SHP77 treated with DMSO at 0.1 percent for 48 hours (cell line): Measurements from ENCODE around the gene MAP3K21.

Experiments
- DNase-seq: peaks from one replicate; lab custom pipeline; 2025; lab: John Stamatoyannopoulos, UW

The MAP3K21 gene

DNA sequence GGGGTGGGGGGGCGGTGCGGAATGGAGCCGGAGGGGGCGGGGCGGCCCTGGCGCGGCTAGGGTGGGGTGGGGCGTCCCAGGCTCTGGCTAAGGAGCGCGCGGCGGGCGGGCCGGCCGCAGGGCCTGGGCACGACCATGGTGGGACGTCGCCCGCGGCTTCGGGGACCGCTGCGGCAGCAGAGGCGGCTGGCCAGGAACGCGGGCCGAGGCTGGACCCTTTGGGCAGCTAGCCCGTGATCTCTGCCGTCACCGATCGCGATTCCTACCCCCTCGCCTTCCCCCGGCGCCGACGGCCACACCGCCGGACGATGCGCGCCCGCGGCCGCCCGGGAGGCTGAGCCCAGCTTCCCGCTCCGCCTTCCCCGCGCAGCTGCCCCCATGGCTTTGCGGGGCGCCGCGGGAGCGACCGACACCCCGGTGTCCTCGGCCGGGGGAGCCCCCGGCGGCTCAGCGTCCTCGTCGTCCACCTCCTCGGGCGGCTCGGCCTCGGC, at the start of gene MAP3K21:
Gene MAP3K21, plus strand, starts transcription at position 74 of the 491 bp plus-strand sequence. Its CDS starts 305 bp downstream, at position 379.
- DNase-seq = no peak

DNA sequence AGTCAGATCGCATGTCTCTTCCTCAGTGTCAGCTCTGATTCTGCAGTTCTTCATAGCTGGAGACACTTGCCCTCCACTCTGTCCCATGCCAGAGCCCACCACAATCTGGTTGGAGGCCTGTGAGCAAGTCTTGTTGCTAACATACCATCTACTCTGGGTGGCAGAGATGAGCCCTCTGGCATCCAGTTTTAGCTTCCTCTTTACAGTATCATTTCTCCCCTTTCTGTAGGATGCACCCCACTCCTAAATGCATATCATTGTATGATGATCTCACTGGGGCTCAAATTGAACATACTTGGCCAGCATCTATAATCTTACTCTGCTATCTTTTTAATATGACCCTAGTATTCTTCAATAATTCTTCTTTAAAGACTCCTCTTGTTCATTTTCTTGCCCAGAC, 48.9 kb upstream of the MAP3K21 start:
- no peak for DNase-seq

DNA sequence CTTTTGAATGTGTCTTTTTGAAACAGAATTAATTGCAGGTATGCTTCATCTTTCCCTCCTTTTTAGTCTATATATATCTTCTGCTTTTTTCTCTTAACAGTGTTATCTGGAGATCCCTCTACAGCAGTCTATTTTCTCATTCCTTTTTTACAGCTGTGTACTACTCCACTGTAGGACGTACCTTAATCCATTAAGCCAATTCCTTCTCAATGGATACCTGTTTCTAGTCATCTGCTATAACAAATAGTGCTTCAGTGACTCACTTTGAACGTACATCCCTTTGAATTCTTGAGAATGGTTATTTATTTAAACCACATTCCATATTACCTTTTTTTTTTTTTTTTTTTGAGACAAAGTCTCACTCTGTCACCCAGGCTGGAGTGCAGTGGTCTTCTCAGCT, 47.6 kb upstream of the MAP3K21 start:
- DNase-seq = no peak

DNA sequence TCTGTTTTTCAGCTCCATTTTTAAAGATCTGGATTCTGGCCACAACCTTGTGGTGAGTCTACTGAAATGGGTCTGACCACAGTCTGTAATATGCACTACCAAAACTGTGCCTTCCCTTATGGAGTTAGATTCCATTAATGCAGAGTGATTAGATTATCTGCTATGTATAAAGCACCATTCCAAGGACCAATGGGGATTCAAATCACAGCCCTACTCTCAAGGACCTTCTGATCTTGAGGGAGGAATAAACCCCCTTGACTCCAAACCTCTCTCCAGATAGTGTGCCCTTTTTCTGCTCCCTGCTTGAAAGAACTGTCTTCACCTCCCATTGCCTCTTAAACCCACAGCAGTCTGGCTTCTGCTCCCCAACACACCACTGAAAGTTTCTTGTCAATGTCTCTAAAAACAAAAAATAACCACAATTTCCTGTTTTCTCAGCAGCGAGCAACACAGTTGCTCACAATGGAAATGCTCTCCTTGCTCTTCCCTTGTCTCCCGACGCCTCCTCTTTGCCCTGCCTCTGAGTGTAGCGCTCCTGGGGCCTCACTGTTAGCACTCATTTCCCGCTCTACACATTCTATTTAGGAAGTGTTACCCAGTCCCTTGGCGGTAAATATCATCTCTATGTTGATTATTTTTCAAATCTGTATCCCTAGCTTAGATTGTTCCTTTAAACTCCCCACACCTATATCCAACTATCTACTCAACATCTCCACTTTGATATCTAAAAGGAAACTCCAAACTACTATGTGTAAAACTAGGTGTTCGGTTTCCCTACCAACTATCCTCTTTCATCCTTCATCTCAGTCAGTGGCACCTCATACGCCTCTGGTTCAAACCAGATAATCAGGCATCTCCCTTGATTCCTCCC, 45.6 kb upstream of the MAP3K21 start:
- no peak for DNase-seq

DNA sequence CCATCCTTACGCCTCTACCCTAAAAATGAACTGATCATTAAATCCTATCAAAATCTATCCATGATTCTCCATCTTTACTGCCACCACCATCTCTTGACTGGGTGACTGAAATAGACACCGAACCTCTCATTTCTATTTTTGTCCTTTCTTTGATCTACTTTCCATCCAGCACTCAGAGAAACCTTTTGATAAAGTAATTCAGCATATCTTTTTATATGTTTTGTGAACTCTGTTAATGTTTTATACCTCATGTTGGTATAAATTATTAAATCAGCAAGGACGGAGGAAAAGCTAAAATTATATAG, 45.0 kb upstream of the MAP3K21 start:
- no peak for DNase-seq

DNA sequence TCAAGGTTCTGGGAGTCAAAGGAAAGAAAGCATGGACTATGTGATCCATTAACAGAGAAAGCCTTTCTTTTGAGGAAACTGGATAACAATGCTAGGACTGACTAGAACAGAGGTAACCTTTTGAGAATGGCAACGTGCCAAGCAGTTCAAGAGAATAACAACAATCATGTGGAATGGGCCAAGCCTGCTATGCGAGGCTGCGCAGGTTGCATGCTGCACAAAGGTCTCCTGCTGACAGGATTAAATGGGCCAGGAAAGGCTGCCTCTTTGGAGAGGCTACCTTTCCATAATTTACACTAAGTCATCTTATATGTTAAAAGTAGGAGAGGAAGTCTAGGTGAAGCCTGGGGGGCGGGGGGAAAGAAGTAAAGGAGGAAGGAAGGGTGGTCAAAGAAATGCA, 37.8 kb upstream of the MAP3K21 start:
- no peak for DNase-seq

DNA sequence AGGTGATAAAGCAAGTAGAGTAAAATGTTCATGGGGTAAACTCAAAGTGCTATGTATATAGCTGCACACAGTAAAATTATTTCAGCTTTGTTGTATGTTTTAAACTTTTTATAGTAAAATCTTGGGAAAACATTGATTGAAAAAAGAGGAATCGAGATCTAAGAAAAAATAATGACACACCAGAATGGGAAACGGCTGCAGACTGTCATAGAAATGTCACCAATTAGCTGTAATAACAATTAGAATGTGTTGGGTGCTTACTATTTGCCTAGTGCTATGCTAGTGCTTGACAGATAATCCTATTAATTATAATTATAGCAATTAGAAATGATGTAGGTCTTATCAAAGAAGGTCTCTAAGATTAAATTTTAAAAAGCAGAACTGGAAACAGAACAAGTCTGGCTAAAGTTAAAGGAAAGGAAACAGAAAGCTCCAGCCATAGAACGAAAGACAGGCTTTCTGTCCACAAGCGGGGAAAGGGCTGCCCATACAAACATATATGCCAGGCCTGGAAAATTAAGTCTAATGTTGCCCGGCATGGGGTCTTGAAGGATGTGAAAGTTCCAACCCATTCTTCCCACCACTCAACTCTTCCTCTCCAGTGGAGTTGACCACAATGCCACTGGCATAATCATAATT, 37.0 kb upstream of the MAP3K21 start:
- no peak for DNase-seq

DNA sequence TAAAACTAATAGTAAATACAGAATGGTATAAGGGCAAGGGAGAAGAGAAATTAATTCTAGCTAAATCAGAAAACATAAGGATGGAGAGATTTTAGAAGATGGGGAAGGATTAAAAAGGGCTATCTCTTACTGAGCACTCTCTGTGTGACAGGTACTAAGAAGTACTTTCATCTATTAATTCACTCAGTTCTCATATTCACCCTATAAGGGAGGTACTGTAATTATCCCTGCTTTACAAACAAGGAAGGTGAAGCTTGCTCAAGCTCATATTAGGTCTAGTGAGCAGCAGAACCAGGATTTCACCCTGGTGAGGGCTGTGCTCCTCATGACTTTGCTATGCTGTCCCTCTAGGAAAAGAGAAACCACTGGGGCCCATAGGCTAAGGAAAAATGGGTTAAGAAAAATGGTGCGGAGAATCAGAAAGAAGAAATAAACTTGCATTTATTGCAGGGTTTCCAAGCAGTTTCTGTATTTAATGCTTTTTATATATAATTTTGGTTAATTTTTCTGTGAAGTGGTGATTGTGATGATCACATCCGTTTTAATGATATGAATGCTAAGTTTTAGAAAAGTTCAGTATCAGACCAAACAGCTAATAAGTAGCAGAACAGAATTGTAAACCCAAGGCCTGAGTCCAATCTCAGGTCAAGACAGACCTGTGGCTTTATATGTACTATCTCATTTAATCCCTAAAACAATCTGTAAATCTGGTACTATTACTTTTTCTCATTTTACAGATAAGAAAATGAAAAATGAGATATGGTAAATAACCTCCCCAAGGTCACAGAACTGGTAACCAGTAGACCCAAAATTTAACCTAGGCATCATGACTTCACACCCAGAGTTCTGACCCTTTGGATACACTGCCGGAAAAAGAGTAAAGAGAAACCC, 33.7 kb upstream of the MAP3K21 start:
- no peak for DNase-seq

DNA sequence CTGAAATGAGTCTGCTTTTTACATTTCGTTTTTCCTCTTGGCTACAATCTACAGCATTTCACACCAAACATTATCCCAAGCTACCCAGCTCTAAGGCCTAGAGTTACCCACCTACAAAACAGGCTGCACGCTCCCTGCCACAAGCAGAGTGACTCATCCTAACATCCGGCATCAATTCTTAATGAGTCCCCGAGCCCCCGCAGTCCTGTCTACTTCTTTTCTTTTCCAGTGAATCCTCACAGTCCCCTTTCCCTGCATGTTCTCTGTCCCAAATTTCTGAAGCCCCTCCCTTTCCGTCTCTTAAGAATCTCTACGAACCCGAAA, 32.6 kb upstream of the MAP3K21 start:
- no peak for DNase-seq

DNA sequence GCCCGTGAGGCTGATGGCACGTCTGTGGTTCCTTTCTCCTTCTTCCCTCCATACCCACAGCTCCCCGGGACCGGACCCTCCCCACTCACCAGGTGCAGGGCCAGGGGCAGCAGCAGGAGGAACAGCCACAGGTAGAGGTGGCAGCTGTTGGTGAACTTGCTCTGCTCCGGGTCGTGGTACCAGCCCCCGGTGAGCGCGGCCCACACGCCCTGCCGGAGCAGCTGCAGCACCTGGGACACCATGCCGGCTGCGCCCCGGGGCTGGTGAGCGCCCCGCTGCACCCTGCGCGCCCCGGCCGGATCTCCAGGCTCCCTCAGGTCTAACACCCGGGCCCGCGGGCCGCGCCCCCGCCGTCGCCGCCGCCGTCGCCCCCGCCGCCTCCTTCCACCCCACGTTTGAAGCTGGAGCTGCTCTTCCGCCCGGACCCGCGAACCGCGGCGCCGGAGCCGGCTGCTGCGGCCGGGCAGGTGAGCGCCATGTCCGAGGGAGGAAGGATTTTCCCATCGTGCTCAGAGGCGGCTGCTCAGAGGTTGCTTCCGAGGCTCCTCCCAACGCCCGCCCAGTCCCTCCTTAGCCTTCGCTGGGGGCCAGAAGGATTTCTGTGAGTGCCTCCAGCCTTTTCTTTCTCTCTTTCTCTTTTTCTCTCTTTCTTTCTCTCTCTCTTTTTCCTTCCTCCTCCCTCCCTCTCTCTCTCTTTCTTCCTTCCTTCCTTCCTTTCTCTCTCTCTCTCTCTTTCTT, 32.1 kb upstream of the MAP3K21 start, which contains the start of gene PCNX2:
Gene PCNX2, minus strand, starts transcription at position 489 of the 738 bp plus-strand sequence. Its CDS starts 247 bp downstream, at position 242.
- DNase-seq = peak; percentile 18

DNA sequence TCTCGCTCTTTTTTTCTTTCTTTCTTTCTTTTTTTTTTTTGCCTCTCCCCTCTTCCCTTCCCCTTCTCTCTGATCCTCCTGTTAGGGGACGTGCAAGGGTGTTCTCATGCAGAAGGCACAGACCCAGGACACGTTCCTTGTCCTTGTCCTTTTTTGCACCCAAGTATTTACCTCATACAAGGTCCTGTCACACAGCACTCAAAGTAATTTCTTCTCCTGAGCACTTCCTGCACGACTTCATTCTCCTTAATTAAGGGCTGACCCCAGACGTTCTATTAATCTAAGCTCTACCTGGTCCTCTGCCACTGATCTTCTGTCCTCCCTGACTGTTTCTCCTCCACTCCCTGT, 31.6 kb upstream of the MAP3K21 start:
- DNase-seq = no peak

DNA sequence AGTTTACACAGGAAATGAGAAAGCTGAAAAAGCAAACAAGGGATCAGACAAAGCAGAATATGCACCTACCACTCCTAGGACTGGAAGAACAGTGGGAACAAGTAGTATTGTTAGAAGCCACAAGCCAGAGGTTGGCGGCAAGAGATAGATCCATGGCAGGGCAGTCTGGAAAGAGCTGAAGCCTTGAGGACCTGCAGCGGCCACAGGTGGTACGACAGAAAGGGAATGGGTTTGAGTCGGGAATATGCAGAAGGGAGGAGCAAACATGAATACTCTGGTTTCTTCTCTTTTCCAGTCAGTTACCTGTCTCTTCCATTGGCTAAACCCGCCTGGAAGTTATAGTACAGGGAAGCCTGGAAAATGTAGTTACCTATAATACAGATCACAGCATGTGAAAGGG, 28.1 kb upstream of the MAP3K21 start:
- no peak for DNase-seq

DNA sequence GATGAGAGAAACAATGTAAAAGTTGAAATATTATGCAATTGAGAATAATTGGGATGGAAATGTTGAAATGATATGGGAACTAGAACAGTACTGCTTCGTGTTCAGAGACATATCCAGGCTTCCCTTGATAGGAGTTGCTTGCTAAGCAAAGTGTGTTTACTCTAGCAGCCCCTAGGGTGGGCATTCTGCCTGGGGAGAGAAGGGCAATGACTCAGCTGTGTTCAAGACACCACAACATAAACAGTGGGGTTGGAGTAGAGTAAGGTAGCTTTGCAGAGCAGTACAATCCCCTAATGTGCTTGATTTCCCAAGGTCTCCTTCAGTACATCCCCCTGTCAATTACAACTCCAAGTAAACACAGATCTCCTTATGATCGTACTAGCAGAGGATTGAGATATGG, 27.2 kb upstream of the MAP3K21 start:
- no peak for DNase-seq

DNA sequence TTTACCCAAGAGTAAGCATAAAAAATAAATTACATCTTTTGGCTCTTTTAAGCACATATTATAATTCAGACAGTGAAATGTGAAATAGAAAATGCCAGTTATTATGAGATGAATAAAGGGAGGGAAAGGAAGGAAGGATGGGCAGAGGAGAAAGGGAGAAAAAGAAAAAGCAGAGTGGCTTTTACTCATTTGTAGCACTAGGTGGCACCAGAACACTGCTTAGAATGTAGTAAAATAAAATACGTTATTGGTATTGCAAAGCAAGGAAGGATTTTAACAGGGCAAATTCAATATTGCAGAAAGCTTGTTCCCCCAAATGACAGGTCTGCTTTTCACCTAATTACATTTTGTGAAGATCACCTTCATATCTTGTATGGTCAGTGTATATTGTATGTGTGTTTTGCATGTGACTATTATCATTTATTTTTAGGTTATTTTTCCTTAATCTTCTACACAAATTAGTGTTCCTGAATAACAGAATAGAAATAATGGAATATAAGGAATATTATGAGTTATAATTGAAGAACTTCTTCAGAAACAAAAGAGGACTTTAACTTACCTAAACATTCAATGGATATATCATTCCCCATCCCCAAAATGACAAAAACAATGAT, 22.9 kb upstream of the MAP3K21 start:
- peak; percentile 44 for DNase-seq

DNA sequence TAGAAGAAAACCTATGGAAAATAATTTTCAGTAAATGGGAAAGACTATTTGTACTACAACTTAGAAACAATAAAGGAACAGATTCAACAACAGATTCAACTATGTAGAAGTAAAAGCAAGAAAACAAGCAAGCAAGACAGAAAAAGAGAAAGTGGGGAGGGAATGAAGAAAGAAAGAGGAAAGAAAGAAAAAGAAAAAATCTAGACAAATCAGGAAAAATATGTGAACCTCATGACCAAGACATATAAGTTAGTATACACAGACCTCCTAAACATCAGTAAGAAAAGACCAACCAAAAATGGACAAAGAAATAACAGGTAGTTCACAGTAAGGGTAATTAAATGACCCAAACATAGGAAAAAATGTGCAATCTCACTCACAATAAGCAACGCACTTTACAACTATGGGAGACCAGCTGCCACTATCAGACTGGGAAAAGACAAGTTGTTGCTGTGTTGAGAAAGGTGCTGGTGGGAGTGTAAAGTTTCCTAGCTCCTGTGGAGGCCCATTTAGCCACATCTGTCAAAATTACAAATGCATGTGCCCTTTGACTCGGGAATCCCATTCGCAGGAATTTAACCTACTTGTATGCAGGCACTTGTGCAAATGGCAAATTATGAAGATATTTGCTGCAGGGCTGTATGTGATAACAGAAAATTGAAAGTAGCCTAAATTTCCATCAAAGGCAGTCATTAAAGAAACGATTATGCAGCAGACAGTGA, 13.9 kb upstream of the MAP3K21 start:
- no peak for DNase-seq

DNA sequence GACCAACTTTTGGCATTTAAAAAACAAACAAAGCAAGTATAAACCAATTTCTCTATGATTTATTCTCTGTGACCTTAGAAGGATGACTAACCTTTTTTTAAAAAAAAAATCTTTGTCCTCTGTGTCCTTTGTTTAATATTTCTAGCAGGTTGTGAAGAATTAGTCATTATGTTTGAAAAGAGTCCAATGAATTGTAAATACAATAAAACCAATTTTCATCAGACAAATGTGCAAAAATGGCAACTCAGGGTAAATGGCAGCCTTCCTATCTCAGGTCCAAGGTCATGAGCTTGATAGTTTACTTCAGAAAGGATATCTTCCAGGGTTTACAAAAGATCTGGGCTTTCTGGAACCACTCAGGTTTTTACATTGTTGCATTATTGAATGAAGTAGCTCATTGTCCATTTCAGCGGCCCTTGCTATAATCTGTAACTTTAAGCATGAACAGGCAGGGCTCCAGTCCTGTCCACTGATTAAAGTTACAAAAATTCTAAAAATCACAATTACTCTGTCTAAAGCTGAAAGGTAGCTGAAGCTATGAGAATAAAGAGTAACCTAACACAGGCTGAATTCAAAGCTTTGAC, 11.7 kb upstream of the MAP3K21 start:
- DNase-seq = no peak

DNA sequence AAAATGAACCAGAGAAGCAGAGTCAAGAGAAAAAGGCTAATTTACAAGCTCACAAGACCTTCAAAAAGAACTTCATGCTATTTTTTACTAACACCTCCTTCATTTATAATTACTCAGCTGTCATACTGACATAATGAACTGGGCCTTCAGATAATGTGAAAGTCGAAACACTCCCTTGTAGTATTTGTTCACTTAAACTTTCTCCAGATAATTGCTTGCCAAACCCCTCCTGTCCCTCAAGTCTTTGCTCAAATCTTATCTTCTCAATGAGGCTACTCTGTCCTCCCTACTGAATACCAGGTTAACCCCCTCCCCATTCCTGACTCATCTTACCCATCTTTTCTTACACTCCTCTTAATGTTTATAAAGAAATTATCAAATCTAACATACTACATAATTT, 11.1 kb upstream of the MAP3K21 start:
- DNase-seq = no peak

DNA sequence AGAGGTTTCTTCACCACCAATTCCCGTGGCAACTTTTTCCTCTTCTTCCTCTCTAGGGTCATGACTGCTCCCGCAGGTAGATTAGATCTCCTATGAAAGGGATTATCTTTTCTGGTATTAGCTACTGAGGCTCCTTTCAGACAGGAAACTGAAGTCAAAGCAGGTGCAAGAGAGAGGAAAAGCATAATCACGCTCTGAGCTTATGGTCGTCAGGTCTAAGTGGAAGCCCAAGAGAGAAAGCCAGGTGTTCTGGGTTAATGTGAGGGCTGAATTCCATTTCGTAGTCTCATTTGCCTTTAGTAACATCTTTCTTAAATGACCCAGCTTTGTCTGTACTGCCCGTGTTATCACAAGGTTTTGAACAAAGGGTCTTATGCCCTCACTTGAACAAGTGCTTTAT, 8.3 kb upstream of the MAP3K21 start:
- DNase-seq = no peak

DNA sequence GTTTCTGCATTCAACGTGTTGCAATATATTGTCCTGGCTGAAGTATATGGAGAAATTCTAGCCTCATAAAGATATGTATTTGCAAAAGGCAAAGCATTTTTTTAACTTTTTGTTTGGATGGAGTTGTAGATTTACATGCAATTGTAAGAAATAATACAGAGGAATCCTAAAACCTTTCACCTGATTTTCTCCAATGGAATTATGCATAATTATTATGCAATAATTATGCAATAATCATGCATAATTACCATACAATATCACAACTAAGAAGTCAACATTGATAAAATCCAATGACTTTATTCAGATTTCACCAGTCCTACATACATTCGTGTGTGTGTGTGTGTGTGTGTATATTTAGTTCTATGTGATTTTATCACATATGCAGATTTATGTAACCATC, 7.5 kb upstream of the MAP3K21 start:
- DNase-seq = no peak

DNA sequence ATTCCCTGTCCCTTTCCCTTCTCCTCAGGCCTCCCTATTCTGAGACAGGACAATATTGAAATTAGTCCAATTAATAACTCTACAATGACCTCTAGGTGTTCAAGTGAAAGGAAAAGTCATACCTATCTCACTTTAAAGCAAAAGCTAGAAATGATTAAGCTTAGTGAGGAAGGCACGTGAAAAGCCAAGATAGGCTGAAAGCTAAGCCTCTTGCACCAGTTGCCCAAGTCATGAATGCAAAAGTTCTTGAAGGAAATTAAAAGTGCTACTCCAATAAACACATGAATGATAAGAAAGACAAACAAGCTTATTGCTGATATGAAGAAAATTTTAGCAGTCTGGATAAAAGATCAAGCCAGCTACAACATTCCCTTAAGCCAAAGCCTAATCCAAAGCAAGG, 3.8 kb upstream of the MAP3K21 start:
- no peak for DNase-seq

DNA sequence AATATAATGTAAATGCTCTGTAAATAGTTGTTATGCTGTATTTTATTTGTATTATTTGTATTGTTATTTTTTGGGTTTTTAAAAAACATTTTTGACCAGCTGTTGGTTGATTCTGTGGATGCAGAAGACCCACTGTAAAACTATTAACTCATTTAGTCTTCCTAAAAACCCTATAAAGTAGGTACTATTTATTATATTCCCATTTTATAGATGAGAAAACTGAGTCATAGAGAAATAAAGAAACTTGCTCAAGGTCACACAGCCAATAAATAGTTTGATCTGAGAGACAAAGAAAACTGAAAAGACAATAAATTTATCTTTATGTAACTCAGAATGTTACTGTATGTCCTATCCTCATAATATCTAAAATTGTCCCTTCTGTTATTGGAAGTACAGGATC, 1.2 kb upstream of the MAP3K21 start:
- DNase-seq = no peak
